ENCODE measurements around the gene GSTK1.

GSTK1 gene

DNA sequence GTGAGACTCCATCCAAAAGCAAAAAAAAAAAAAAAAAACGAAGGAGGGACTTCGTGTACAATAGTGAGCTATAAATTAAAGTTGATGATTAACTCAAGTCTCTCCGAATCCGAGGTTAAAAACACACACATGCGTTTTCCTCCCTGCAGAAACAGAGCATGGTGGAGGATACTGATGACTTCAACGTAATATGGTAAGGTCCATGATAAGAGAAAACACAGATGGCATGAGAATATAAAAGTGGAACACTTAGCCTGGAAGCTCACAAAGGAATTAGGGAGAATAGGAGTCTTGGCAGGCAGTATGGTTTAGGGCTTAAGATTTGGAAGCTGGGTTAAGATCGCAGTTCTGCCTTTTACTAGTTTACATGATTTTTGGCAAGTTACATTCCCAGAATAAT, 20.1 kb upstream of the GSTK1 start (continued):
- TF ChIP-seq, protein P1, sequence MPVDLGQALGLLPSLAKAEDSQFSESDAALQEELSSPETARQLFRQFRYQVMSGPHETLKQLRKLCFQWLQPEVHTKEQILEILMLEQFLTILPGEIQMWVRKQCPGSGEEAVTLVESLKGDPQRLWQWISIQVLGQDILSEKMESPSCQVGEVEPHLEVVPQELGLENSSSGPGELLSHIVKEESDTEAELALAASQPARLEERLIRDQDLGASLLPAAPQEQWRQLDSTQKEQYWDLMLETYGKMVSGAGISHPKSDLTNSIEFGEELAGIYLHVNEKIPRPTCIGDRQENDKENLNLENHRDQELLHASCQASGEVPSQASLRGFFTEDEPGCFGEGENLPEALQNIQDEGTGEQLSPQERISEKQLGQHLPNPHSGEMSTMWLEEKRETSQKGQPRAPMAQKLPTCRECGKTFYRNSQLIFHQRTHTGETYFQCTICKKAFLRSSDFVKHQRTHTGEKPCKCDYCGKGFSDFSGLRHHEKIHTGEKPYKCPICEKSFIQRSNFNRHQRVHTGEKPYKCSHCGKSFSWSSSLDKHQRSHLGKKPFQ (tag by site-specific recombination; IDR thresholded peaks at IDR 0.05), result no peak

DNA sequence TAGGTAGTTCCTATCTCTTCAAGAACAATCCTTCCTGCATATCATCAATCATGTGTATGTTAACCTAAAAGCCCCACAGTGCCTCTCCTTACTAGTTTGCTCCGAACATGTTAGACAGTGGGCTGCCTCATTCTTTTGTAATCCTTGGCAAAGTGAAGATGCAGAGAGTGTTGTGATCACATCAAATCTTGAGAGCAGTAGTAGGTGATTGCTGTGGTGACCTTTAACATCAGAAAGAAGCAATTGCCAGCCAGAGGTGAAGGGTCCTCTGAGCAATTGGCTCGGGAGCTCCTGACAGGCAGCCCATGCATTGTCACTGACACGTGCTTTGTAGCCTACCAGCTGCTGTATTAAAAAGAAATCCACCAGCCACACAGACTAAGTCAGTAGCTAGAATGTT, 19.6 kb upstream of the GSTK1 start:
- CTCF ChIA-PET, result interaction anchor here (0.6 kb wide), 2 partner anchors 204 to 1379 kb away, joined by 3 to 5 read pairs; no protein-coding TSS in a partner anchor
- H3K4me1 ChIP-seq (ENCODE audit: control insufficient read depth, insufficient read depth, low read length), result no peaks in the 10 kb centered on the region
- TF ChIP-seq, protein P2, sequence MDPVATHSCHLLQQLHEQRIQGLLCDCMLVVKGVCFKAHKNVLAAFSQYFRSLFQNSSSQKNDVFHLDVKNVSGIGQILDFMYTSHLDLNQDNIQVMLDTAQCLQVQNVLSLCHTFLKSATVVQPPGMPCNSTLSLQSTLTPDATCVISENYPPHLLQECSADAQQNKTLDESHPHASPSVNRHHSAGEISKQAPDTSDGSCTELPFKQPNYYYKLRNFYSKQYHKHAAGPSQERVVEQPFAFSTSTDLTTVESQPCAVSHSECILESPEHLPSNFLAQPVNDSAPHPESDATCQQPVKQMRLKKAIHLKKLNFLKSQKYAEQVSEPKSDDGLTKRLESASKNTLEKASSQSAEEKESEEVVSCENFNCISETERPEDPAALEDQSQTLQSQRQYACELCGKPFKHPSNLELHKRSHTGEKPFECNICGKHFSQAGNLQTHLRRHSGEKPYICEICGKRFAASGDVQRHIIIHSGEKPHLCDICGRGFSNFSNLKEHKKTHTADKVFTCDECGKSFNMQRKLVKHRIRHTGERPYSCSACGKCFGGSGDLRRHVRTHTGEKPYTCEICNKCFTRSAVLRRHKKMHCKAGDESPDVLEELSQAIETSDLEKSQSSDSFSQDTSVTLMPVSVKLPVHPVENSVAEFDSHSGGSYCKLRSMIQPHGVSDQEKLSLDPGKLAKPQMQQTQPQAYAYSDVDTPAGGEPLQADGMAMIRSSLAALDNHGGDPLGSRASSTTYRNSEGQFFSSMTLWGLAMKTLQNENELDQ (tag by site-specific recombination; IDR thresholded peaks at IDR 0.05; ENCODE audit: low read depth), result no peak
- TF ChIP-seq, protein P3, sequence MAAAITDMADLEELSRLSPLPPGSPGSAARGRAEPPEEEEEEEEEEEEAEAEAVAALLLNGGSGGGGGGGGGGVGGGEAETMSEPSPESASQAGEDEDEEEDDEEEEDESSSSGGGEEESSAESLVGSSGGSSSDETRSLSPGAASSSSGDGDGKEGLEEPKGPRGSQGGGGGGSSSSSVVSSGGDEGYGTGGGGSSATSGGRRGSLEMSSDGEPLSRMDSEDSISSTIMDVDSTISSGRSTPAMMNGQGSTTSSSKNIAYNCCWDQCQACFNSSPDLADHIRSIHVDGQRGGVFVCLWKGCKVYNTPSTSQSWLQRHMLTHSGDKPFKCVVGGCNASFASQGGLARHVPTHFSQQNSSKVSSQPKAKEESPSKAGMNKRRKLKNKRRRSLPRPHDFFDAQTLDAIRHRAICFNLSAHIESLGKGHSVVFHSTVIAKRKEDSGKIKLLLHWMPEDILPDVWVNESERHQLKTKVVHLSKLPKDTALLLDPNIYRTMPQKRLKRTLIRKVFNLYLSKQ (tag by site-specific recombination; IDR thresholded peaks at IDR 0.05; ENCODE audit: borderline replicate concordance), result no peak
- TF ChIP-seq ZNF19 (tag by site-specific recombination; IDR thresholded peaks at IDR 0.05; ENCODE audit: low read depth) (no peak), ZNF23 (tag by site-specific recombination; IDR thresholded peaks at IDR 0.05; ENCODE audit: borderline replicate concordance) (no peak), ZNF624 (tag by site-specific recombination; IDR thresholded peaks at IDR 0.05) (no peak), ZFP37 (tag by site-specific recombination; IDR thresholded peaks at IDR 0.05) (no peak), ZNF629 (tag by site-specific recombination; IDR thresholded peaks at IDR 0.05) (no peak), GLIS2 (tag by site-specific recombination; IDR thresholded peaks at IDR 0.05) (no peak), RBAK (tag by site-specific recombination; IDR thresholded peaks at IDR 0.05) (no peak), ZNF555 (tag by site-specific recombination; conservative IDR thresholded peaks at IDR 0.05) (no peak), ZSCAN23 (tag by site-specific recombination; IDR thresholded peaks at IDR 0.05) (no peak)
- H3K9me3 ChIP-seq (ENCODE audit: control insufficient read depth, insufficient read depth, low read depth, low read length), result no peaks in the 10 kb centered on the region
- no peaks in the 10 kb centered on the region for H3K36me3 ChIP-seq (ENCODE audit: control insufficient read depth in 2 of 2, insufficient read depth in 1 of 2, low read length in 2 of 2)
- POLR2A ChIA-PET, result interaction anchor here (1.4 kb wide), 1 partner anchor 19 kb away, joined by 4 read pairs; the partner anchor contains the start of gene GSTK1
- no peak overlapping the region for H3K4me3 ChIP-seq (ENCODE audit: low read depth, low read length)
- H3K27ac ChIP-seq (ENCODE audit: extremely low read depth, low read depth, low read length), result no peak overlapping the region

DNA sequence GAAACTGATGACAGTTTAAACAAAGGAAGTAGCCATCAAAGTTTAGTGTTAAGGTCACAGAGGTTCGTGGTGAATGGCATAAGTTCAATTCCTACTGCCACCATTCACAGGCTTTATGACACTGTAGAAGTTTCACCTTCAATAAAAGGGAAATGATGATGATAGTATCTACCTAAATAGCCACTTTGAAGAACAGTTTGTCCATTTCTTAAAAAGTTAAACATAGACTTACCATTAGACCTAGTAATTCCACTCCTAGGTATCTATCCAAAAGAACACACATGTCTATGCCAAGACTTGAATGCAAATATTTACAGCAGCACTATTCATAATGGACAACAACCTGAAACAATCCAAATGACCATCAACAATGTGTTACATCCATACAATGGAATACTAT, 18.9 kb upstream of the GSTK1 start:
- Histone ChIP-seq H3K4me1 (ENCODE audit: control insufficient read depth, insufficient read depth, low read length) (no peaks in the 10 kb centered on the region), H3K27ac (ENCODE audit: extremely low read depth, low read depth, low read length) (no peak overlapping the region), H3K4me3 (ENCODE audit: low read depth, low read length) (no peak overlapping the region), H3K9me3 (ENCODE audit: control insufficient read depth, insufficient read depth, low read depth, low read length) (no peaks in the 10 kb centered on the region), H3K36me3 (ENCODE audit: control insufficient read depth in 2 of 2, insufficient read depth in 1 of 2, low read length in 2 of 2) (no peaks in the 10 kb centered on the region)
- TF ChIP-seq ZNF701 (tag by site-specific recombination; IDR thresholded peaks at IDR 0.05), result no peak
- TF ChIP-seq ZNF10 (tag by site-specific recombination; IDR thresholded peaks at IDR 0.05), result no peak
- no peak for TF ChIP-seq ZNF837 (tag by site-specific recombination; IDR thresholded peaks at IDR 0.05)
- TF ChIP-seq ZNF223 (tag by site-specific recombination; IDR thresholded peaks at IDR 0.05), result no peak
- no peak for TF ChIP-seq KLF1 (tag by site-specific recombination; IDR thresholded peaks at IDR 0.05)
- no peak for TF ChIP-seq YY1 (tag by site-specific recombination; IDR thresholded peaks at IDR 0.05)
- no peak for TF ChIP-seq IKZF3 (tag by site-specific recombination; IDR thresholded peaks at IDR 0.05)
- TF ChIP-seq SALL2 (tag by site-specific recombination; IDR thresholded peaks at IDR 0.05; ENCODE audit: borderline replicate concordance), result no peak
- TF ChIP-seq ZFHX2 (tag by site-specific recombination; conservative IDR thresholded peaks at IDR 0.05), result no peak
- TF ChIP-seq ZNF391 (tag by site-specific recombination; IDR thresholded peaks at IDR 0.05; ENCODE audit: borderline replicate concordance, low read depth), result no peak
- no peak for TF ChIP-seq ZNF214 (tag by site-specific recombination; IDR thresholded peaks at IDR 0.05; ENCODE audit: borderline replicate concordance)
- TF ChIP-seq, protein P4, sequence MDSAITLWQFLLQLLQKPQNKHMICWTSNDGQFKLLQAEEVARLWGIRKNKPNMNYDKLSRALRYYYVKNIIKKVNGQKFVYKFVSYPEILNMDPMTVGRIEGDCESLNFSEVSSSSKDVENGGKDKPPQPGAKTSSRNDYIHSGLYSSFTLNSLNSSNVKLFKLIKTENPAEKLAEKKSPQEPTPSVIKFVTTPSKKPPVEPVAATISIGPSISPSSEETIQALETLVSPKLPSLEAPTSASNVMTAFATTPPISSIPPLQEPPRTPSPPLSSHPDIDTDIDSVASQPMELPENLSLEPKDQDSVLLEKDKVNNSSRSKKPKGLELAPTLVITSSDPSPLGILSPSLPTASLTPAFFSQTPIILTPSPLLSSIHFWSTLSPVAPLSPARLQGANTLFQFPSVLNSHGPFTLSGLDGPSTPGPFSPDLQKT (IDR thresholded peaks at IDR 0.05; ENCODE audit: borderline replicate concordance, low read depth, low read length), result no peak
- POLR2A ChIA-PET, result no interaction called here
- CTCF ChIA-PET, result no interaction called here

Measured in HEK293 (cell line).